GM06990 (cell line): Measurements from ENCODE around the gene ZIC3.

ENCODE experiments used
- DNase-seq: peaks from one replicate; pipeline ENCODE4 v3.0.0-alpha.2; 2011; ENCODE audit not compliant: insufficient read length; ENCODE audit errors: extremely low read depth
- H3K27me3 ChIP-seq: replicated peaks from 2 replicates; pipeline ENCODE4 v1.6.0; 2011; ENCODE audit warnings: low read length; ENCODE audit not compliant: control insufficient read depth, insufficient read depth
- H3K36me3 ChIP-seq: 2 replicates; pipeline ENCODE4 v1.5.1; 2011; ENCODE audit warnings: low read length; ENCODE audit not compliant: control insufficient read depth, insufficient read depth
- H3K4me3 ChIP-seq: replicated peaks from 2 replicates; pipeline ENCODE4 v1.5.1; 2011; ENCODE audit warnings: low read depth, mild to moderate bottlenecking, control low read depth, low read length
- CTCF ChIP-seq: IDR thresholded peaks from 2 replicates; pipeline ENCODE4 v1.5.1; 2011; ENCODE audit warnings: low read length, control low read depth, mild to moderate bottlenecking, inconsistent platforms; ENCODE audit not compliant: insufficient read depth, poor library complexity, severe bottlenecking

The ZIC3 gene

GRCh38 chrX:137569470-137569891, 3.6 kb downstream of the ZIC3 start:
- Histone ChIP-seq H3K36me3 (no peaks in the 10 kb centered on the region), H3K27me3 (no peaks in the 10 kb centered on the region; the same call in 1 of the 2 replicates), H3K4me3 (no peak overlapping the region)
- no peak for DNase-seq
- no peak for TF ChIP-seq CTCF

DNA sequence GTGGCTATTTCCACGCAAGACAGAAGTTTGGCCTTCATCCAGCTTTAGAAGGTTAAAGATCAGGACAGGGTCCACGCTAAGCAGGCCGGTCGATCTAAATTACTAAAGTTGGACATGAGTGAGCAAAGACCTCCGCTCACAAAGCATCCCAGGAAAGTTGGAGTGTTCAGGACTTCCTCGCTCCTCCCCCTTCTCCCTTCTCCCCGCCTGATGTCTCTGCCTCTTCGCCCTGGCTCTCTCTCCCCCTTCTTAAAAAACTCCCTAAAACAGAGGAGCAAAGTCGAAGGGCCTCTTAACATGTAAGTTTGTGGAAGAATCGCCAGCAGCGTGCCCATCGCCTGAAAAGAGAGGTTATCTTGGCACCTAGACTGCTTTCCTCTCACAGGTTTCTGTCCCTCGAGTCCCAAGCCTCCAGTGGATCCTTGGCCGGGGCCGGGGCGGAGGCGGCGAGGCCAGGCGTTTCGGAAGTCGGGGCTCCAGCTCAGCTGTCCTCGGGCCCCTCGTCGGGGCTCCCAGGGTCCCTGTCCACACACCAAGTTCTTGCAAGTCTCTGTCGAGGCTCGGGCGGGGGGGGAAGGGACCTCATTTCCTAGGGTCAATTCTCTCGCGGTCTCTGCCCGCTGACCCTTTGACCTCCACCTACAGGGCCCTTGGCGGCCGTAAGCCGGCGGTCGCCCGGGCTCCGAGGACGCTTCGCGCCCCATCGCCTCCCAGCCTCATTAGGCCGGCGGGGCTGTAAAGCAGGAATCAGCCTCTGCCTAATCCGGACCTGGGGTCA, 7.6 kb downstream of the ZIC3 start:
- no peak overlapping the region for H3K4me3 ChIP-seq
- H3K27me3 ChIP-seq, result no peaks in the 10 kb centered on the region
- DNase-seq, result no peak
- no peaks in the 10 kb centered on the region for H3K36me3 ChIP-seq
- TF ChIP-seq CTCF, result no peak

GRCh38 chrX:137574102-137574783, 8.3 kb downstream of the ZIC3 start:
- Histone ChIP-seq H3K4me3 (no peak overlapping the region), H3K27me3 (no peaks in the 10 kb centered on the region), H3K36me3 (no peaks in the 10 kb centered on the region)
- TF ChIP-seq CTCF, result no peak
- no peak for DNase-seq

DNA sequence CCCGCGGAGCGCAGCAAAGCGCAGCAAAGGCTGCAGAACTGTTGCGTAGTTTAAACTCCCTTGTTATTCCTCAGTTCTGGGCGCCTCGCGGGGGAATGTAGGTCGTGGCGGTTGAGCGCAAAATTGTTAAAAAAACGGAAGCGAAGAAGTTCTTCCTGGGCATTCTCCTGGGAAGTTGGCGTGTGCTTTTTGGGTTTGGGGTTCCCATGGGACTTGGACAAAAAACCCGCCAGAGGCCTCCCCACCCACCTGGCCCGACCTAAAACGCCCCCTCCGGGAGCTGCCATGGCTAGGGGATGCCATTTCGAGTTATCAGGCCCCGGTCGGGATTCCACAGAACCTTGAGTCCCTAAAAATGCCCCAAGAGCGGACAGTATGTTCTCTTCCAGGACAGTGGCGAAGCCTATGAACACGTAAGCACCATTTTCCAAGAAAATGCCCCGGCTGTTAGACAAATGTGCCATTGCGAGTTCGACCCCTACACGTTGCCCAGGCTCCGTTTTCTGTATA, 8.9 kb downstream of the ZIC3 start:
- no peak for DNase-seq
- no peaks in the 10 kb centered on the region for H3K27me3 ChIP-seq
- H3K36me3 ChIP-seq, result no peaks in the 10 kb centered on the region
- TF ChIP-seq CTCF, result no peak
- H3K4me3 ChIP-seq, result no peak overlapping the region

GRCh38 chrX:137575596-137576255, 9.8 kb downstream of the ZIC3 start:
- no peaks in the 10 kb centered on the region for H3K36me3 ChIP-seq
- DNase-seq, result no peak
- no peak for TF ChIP-seq CTCF
- no peaks in the 10 kb centered on the region for H3K27me3 ChIP-seq
- no peak overlapping the region for H3K4me3 ChIP-seq
